ENCODE data around the gene DLX2. TPM values are rescaled to one million over a fixed set of nuclear protein-coding genes. Genes with fewer than 3 reads are reported as not detected.

The DLX2 gene
- total RNA-seq, 2 donors from 2014 or later, result not detected

GRCh38 chr2:172089633-172090032, 13.1 kb downstream of the DLX2 start:
- 35 to 41% methylated on average over 7 of the region's 7 CpGs for WGBS, 2 donors
- DNase-seq (no peak), ATAC-seq (no peak)
- Histone ChIP-seq H3K27ac (no peak overlapping the region), H3K4me3 (no peak overlapping the region), H3K9me3 (no peaks in the 10 kb centered on the region), H3K4me1 (peaks cover 36% of the 10 kb centered on the region), H3K36me3 (replicated peaks in 1 of 2; ENCODE audit: insufficient read depth in 1 of 2, low read depth in 2 of 2) (no peaks in the 10 kb centered on the region), H3K27me3 (peaks cover 0 to 93% of the 10 kb centered on the region in 2 donors)
- intact Hi-C loops (cut with DNase I), result no loop called here
- no peak for TF ChIP-seq POLR2A (IDR thresholded peaks at IDR 0.05)

GRCh38 chr2:172089005-172089504, 13.6 kb downstream of the DLX2 start:
- 13 to 23% methylated on average over 10 of the region's 10 CpGs for WGBS, 2 donors
- DNase-seq, result no peak
- Histone ChIP-seq H3K4me1 (peaks cover 38% of the 10 kb centered on the region), H3K27ac (no peak overlapping the region), H3K9me3 (no peaks in the 10 kb centered on the region), H3K36me3 (replicated peaks in 1 of 2; ENCODE audit: insufficient read depth in 1 of 2, low read depth in 2 of 2) (no peaks in the 10 kb centered on the region), H3K27me3 (peaks cover 0 to 94% of the 10 kb centered on the region in 2 donors), H3K4me3 (no peak overlapping the region)
- intact Hi-C loops (cut with DNase I), result no loop called here
- TF ChIP-seq POLR2A (IDR thresholded peaks at IDR 0.05) (no peak), CTCF (IDR thresholded peaks at IDR 0.05) (no peak)
- ATAC-seq, result no peak

DNA sequence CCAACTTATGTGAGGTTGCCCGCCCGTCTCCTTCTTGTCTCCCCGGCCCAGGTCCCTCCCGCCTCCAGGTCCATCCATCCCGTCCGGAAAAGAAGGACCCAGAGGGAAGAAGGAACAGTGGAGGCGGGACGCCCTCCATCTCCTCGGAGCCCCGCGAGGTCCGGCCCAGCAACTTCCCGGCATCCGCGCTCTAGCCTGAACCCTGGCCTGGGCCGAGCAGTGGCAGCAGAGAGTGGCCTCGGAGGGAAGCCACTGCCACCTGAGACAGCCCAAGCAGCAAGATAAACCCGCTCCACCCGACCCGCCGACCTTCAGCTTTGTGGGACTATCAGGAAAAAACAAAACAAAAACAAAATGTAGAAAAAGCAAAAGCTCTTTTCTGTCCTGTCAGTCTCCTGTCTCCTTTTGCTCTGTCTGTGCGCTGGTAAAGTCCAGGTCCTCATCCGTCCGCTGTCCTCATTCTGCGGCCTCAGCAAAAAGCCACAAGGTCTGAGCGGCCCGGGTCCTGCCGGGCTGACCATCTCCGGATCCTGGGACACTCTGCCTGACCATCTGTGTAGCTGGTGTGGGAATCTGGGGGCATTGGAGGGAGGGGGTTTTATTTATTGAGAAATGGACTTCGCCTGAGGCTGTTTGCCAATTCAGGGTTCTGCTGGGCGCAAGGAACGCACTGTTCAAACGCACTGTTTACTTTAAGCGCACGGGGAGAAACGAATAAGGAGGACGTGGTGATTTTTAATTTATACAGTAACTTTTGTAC, 14.3 kb downstream of the DLX2 start:
- intact Hi-C loops (cut with DNase I), result no loop called here

GRCh38 chr2:172087780-172088244, 14.9 kb downstream of the DLX2 start:
- Histone ChIP-seq H3K27me3 (peaks cover 0 to 92% of the 10 kb centered on the region in 2 donors), H3K9me3 (no peaks in the 10 kb centered on the region), H3K27ac (no peak overlapping the region), H3K36me3 (replicated peaks in 1 of 2; ENCODE audit: insufficient read depth in 1 of 2, low read depth in 2 of 2) (no peaks in the 10 kb centered on the region), H3K4me1 (peaks cover 43% of the 10 kb centered on the region), H3K4me3 (no peak overlapping the region)
- no peak for TF ChIP-seq CTCF (IDR thresholded peaks at IDR 0.05)
- no peak for TF ChIP-seq POLR2A (IDR thresholded peaks at IDR 0.05)
- no peak for ATAC-seq
- intact Hi-C loops (cut with DNase I), result no loop called here
- DNase-seq, result no peak
- 6 to 10% methylated on average over 20 to 22 of the region's 23 CpGs for WGBS, 2 donors

More for the DNA sequence above, 14.3 kb downstream of the DLX2 start:
- Histone ChIP-seq H3K27ac (no peak overlapping the region), H3K4me1 (peaks cover 40% of the 10 kb centered on the region), H3K4me3 (no peak overlapping the region), H3K27me3 (peaks cover 0 to 94% of the 10 kb centered on the region in 2 donors), H3K9me3 (no peaks in the 10 kb centered on the region), H3K36me3 (replicated peaks in 1 of 2; ENCODE audit: insufficient read depth in 1 of 2, low read depth in 2 of 2) (no peaks in the 10 kb centered on the region)
- 9 to 18% methylated on average over 31 to 37 of the region's 37 CpGs for WGBS, 2 donors
- TF ChIP-seq CTCF (IDR thresholded peaks at IDR 0.05) (no peak), POLR2A (IDR thresholded peaks at IDR 0.05) (no peak)
- ATAC-seq (no peak), DNase-seq (no peak)

DNA sequence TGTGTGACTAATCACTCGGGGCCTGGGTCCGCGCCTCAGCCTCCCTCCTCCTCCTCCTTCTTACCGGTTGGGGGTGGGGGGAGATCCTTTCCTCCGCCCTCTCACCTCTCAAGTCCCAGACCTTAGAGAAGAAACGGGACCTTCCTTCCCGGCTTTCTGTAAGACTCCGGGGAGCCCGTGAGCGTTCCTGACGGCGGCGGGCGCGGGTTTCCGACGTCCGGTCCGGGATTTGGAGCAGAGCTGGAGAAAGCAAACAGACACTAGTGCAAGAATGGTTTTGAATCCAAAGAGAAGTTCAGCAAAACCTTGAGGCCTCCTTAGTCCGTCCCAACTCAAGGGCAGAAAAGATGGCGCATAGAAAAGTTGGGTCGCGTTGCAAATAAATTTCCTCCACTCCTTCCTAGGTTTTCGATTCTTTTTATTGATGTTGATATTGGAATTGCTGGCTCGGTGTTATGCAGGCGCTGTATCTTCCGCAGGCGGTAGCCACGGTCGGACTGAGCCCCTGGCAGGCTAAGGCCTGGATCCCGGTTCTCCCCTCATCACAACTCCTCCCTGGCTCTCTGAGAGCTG, 15.4 kb downstream of the DLX2 start:
- H3K4me3 ChIP-seq, result no peak overlapping the region
- peaks cover 43% of the 10 kb centered on the region for H3K4me1 ChIP-seq
- no peaks in the 10 kb centered on the region for H3K9me3 ChIP-seq
- ATAC-seq, result no peak
- no peak overlapping the region for H3K27ac ChIP-seq
- no peak for DNase-seq
- TF ChIP-seq CTCF (IDR thresholded peaks at IDR 0.05), result no peak
- no peak for TF ChIP-seq POLR2A (IDR thresholded peaks at IDR 0.05)
- intact Hi-C loops (cut with DNase I), result no loop called here
- peaks cover 0 to 92% of the 10 kb centered on the region in 2 donors for H3K27me3 ChIP-seq
- 9 to 20% methylated on average over 28 to 31 of the region's 31 CpGs for WGBS, 2 donors
- H3K36me3 ChIP-seq (replicated peaks in 1 of 2; ENCODE audit: insufficient read depth in 1 of 2, low read depth in 2 of 2), result no peaks in the 10 kb centered on the region
